Measurements from ENCODE around the gene ZNF19. TPM values are rescaled to one million over a fixed set of nuclear protein-coding genes. Genes with fewer than 3 reads are reported as not detected.

The ZNF19 gene
- total and polyA plus RNA-seq, 9 of the 15 experiments (the other 6 are each of a cell fraction or from before 2014, with no cell fraction given), result 1.2 to 2.8 (median 1.8) TPM

- no peaks in the 10 kb centered on the region for H4K20me1 ChIP-seq (replicated peaks; ENCODE audit: control insufficient read depth, insufficient read depth, low read length)
- ChIA-PET POLR2A (interaction anchor here (0.6 to 0.7 kb wide), 2 partner anchors 9 to 538 kb away, joined by 3 to 4 read pairs; no protein-coding TSS in a partner anchor), CTCF (ENCODE audit: low intra/inter-chr PET ratio) (interaction anchor here (1.1 to 1.2 kb wide), 2 partner anchors 20 to 21 kb away, joined by 3 to 7 read pairs; no protein-coding TSS in a partner anchor)
- in situ Hi-C loops (cut with MboI), result no loop called here
- no peak overlapping the region for H2AFZ ChIP-seq (ENCODE audit: low read depth, low read length)
- 12% methylated on average over 3 of the region's 3 CpGs for WGBS (ENCODE audit: insufficient coverage, low coverage, missing lambda C conversion rate)
- no peaks in the 10 kb centered on the region for H3K9me1 ChIP-seq (ENCODE audit: control insufficient read depth, insufficient read depth, low read length)
- FAIRE-seq (peak; percentile 89), ATAC-seq (peak; percentile 92), DNase-seq (ENCODE audit: extremely low read depth in 1 of 4, low spot score in 3 of 4) (peak; percentile 16 to 67 (median 42))
- H3K4me2 ChIP-seq (ENCODE audit: insufficient read depth, low read length), result no peak overlapping the region; the same call in 1 of the 2 replicates
- no peak overlapping the region for H3K9ac ChIP-seq (ENCODE audit: insufficient read depth in 1 of 2, low read depth in 2 of 2, low read length in 2 of 2)
- no peaks in the 10 kb centered on the region for H3K9me3 ChIP-seq (replicated peaks; ENCODE audit: control insufficient read depth, insufficient read depth, low read depth, low read length)
- peaks cover 2 to 4% of the 10 kb centered on the region in 2 experiments; a peak in 3 of 5 replicates for H3K4me1 ChIP-seq (replicated peaks in 1 of 2; ENCODE audit: control insufficient read depth in 2 of 2, insufficient read depth in 2 of 2, low read length in 2 of 2)
- intact Hi-C loops (cut with micrococcal nuclease), result loop anchor here (1.0 kb wide), 2 partner anchors 20 to 57 kb away; no protein-coding TSS in a partner anchor
- H3K79me2 ChIP-seq (ENCODE audit: control insufficient read depth, insufficient read depth, low read length), result no peaks in the 10 kb centered on the region
- no TSS peak for BruUV-seq (replicated peaks)
- no peaks in the 10 kb centered on the region for H3K27me3 ChIP-seq (ENCODE audit: control insufficient read depth in 2 of 2, insufficient read depth in 2 of 2, low read length in 2 of 2)
- H3K36me3 ChIP-seq (ENCODE audit: control insufficient read depth, insufficient read depth, low read length), result no peaks in the 10 kb centered on the region
- no peak overlapping the region for H3K4me3 ChIP-seq
- no peak overlapping the region for H3K27ac ChIP-seq (ENCODE audit: extremely low read depth, low read depth, low read length)
- 0 out of 2 replicates have a peak, but pooled peaks have one; percentile 20 for TF ChIP-seq EHMT2 (IDR thresholded peaks at IDR 0.05)
- TF ChIP-seq MNT (conservative IDR thresholded peaks at IDR 0.05), result 0 out of 4 replicates have a peak, but pooled peaks of 1 of the 2 experiments have one; percentile 15
- 0 out of 2 replicates have a peak, but pooled peaks have one; percentile 19 for TF ChIP-seq ATF7 (IDR thresholded peaks at IDR 0.05)
- TF ChIP-seq RB1 (IDR thresholded peaks at IDR 0.05; ENCODE audit: low read depth), result peak; percentile 31; the same call in 1 of the 2 replicates
- TF ChIP-seq TEAD4 (IDR thresholded peaks at IDR 0.05; ENCODE audit: low read length), result peak; percentile 12; the same call in 1 of the 2 replicates
- TF ChIP-seq TEAD4 (CRISPR knock-in tag; IDR thresholded peaks at IDR 0.05; ENCODE audit: borderline replicate concordance), result no peak
- 0 out of 2 replicates have a peak, but pooled peaks have one; percentile 30 for TF ChIP-seq SMARCA4 (IDR thresholded peaks at IDR 0.05)
- TF ChIP-seq SMC3 (conservative IDR thresholded peaks at IDR 0.05; ENCODE audit: insufficient read depth, low read depth, low read length), result peak; percentile 45
- 0 out of 2 replicates have a peak, but pooled peaks have one; percentile 13 for TF ChIP-seq GABPA (tag; conservative IDR thresholded peaks at IDR 0.05; ENCODE audit: low read depth)
- no peak for TF ChIP-seq ARID2 (IDR thresholded peaks at IDR 0.05)
- TF ChIP-seq ZNF740 (CRISPR knock-in tag; IDR thresholded peaks at IDR 0.05), result no peak
- TF ChIP-seq ZNF740 (tag; IDR thresholded peaks at IDR 0.05), result no peak
- no peak for TF ChIP-seq XRCC3 (IDR thresholded peaks at IDR 0.05)
Measured at GRCh38 chr16:71479420-71479819, 9.7 kb downstream of the ZNF19 start.
